ENCODE data around the gene SRPRB. TPM values are rescaled to one million over a fixed set of nuclear protein-coding genes. Genes with fewer than 3 reads are reported as not detected.

The SRPRB gene
- total RNA-seq, 1 donor from 2014 or later = 111 TPM

DNA sequence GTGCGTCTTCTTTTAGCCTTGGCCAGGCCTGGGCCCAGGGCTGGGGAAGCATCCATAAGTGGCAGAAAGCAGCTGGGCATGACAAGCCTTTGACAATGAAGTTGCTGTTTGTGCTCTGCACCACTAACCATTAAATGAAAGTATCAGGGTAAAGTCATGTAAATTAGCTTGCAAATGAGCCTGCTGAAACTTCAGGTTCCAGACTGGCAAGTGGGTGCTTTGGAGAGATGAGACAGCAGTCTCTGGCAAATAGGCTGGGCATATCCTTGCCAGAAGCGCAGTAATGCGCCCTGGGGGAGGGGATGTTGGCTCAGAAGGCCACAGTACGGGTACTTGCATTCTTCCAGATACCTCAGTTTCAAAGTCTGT, 49.4 kb downstream of the SRPRB start:
- H3K27me3 ChIP-seq (ENCODE audit: control insufficient read depth, insufficient read depth, low read length) = no peaks in the 10 kb centered on the region
- H3K4me3 ChIP-seq (ENCODE audit: low read depth, low read length) = no peak overlapping the region
- H3K36me3 ChIP-seq (ENCODE audit: control insufficient read depth, insufficient read depth, low read length) = no peaks in the 10 kb centered on the region
- TF ChIP-seq, protein P1, sequence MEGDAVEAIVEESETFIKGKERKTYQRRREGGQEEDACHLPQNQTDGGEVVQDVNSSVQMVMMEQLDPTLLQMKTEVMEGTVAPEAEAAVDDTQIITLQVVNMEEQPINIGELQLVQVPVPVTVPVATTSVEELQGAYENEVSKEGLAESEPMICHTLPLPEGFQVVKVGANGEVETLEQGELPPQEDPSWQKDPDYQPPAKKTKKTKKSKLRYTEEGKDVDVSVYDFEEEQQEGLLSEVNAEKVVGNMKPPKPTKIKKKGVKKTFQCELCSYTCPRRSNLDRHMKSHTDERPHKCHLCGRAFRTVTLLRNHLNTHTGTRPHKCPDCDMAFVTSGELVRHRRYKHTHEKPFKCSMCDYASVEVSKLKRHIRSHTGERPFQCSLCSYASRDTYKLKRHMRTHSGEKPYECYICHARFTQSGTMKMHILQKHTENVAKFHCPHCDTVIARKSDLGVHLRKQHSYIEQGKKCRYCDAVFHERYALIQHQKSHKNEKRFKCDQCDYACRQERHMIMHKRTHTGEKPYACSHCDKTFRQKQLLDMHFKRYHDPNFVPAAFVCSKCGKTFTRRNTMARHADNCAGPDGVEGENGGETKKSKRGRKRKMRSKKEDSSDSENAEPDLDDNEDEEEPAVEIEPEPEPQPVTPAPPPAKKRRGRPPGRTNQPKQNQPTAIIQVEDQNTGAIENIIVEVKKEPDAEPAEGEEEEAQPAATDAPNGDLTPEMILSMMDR (IDR thresholded peaks at IDR 0.05; ENCODE audit: insufficient read depth, low read length, severe bottlenecking) = no peak
- FAIRE-seq (no peak), DNase-seq (ENCODE audit: low read depth) (no peak)

DNA sequence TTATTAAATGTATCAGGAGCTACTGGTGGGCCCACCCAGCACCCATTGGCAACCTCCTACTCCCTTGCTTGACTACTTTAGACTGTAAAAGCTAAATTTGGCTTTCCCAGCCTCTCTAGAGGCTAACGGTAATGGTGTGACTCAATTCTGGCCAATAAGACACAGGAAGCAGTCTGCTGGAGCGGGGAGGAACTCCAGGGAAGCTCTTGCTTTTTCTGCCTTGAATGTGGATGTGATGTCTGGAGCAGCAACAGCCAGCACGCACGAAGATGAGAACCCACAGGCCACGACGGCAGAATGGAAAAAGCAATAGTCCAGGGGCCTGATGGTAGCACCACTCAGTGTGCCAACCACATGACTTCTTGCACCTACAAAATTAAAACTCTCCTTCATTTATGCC, 50.2 kb downstream of the SRPRB start:
- DNase-seq (ENCODE audit: low read depth) = no peak
- TF ChIP-seq, protein P1 (IDR thresholded peaks at IDR 0.05; ENCODE audit: insufficient read depth, low read length, severe bottlenecking) = no peak
- Histone ChIP-seq H3K4me3 (ENCODE audit: low read depth, low read length) (no peak overlapping the region), H3K36me3 (ENCODE audit: control insufficient read depth, insufficient read depth, low read length) (no peaks in the 10 kb centered on the region), H3K27me3 (ENCODE audit: control insufficient read depth, insufficient read depth, low read length) (no peaks in the 10 kb centered on the region)
- no peak for FAIRE-seq

DNA sequence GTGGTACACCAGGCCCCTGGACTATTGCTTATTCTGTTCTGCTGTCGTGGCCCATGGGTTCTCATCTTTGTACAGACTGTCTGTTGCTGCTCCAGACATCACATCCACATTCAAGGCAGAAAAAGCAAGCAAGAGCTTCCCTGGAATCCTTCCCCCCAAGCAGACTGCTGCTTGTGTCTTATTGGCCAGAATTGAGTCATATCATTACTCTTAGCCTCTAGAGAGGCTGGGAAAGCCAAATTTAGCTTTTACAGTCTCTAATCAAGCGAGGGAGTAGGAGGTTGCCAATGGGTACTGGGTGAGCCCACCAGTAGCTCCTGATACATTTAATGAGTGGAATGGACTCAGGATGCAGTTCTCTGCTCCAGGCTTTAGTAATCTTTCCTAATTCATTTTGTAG, 50.7 kb downstream of the SRPRB start:
- no peak for DNase-seq (ENCODE audit: low read depth)

DNA sequence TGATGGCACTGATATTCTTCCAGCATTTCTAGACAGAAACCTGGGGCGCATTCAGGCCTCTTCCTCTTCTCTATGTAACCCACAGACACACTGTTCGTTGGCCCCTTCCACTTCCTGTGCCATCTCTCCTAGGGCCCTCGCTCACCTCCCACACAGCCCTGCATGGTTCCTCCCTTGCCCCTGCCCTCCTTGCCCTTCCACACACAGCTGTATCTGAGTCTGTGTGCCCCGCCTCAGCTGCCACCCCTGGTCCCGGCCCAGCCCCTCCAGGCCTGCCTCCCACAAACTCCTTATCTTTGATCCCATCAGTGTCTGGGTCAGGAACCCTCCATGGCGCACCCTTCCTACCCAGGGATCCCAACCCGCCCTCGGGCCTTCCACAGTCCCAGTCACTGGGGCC, 52.2 kb downstream of the SRPRB start:
- Histone ChIP-seq H3K36me3 (ENCODE audit: control insufficient read depth, insufficient read depth, low read length) (no peaks in the 10 kb centered on the region), H3K4me3 (ENCODE audit: low read depth, low read length) (no peak overlapping the region), H3K27me3 (ENCODE audit: control insufficient read depth, insufficient read depth, low read length) (peaks cover 2% of the 10 kb centered on the region)
- no peak for FAIRE-seq
- no peak for DNase-seq (ENCODE audit: low read depth)
- TF ChIP-seq, protein P1 (IDR thresholded peaks at IDR 0.05; ENCODE audit: insufficient read depth, low read length, severe bottlenecking) = no peak

More for the DNA sequence above, 50.7 kb downstream of the SRPRB start:
- TF ChIP-seq, protein P1 (IDR thresholded peaks at IDR 0.05; ENCODE audit: insufficient read depth, low read length, severe bottlenecking) = no peak
- Histone ChIP-seq H3K36me3 (ENCODE audit: control insufficient read depth, insufficient read depth, low read length) (no peaks in the 10 kb centered on the region), H3K27me3 (ENCODE audit: control insufficient read depth, insufficient read depth, low read length) (no peaks in the 10 kb centered on the region), H3K4me3 (ENCODE audit: low read depth, low read length) (no peak overlapping the region)
- FAIRE-seq = no peak

DNA sequence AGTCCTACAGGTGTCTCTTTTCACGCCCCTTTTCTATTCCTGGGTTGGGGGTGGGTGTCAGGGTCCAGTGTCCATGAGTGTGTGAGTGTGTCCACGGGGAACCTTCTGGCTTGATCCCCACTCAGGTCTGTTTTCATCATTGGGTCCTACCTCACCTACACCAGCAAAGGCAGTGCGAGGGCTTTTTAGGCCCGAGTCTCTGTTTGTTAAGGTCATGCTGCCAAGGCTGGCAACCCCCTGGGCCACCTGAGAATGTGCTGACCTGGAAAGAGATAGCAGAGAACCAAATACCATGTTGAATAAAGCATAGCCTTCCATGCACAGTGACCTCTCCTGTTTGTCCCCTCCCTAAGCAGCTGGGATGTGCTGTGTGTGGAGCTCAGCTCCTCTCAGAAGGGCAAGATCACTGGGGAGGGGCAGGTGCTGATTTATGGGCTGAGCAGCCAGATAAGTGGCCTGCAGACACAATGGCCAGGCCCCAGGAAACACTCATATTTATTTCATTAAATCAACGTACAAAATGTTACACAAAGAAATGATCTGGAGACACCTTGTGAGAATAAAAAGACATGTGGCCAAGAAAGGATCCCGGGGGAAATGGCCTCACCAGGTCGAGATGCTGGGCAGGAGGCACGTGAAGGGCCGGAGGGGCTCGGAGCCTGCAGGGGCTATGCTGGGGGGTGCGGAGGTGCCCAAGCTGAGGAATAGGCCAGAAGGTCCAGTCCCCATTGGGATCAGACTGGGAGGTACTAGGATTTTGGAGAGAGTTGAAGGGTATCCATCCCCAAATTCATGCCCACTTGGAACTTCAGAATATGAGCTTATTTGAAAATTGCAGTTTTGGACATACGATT, 54.0 kb downstream of the SRPRB start:
- TF ChIP-seq, protein P1 (IDR thresholded peaks at IDR 0.05; ENCODE audit: insufficient read depth, low read length, severe bottlenecking) = no peak
- Histone ChIP-seq H3K4me3 (ENCODE audit: low read depth, low read length) (no peak overlapping the region), H3K27me3 (ENCODE audit: control insufficient read depth, insufficient read depth, low read length) (peaks cover 2% of the 10 kb centered on the region), H3K36me3 (ENCODE audit: control insufficient read depth, insufficient read depth, low read length) (no peaks in the 10 kb centered on the region)
- DNase-seq (ENCODE audit: low read depth) = no peak
- FAIRE-seq = peak; percentile 52

DNA sequence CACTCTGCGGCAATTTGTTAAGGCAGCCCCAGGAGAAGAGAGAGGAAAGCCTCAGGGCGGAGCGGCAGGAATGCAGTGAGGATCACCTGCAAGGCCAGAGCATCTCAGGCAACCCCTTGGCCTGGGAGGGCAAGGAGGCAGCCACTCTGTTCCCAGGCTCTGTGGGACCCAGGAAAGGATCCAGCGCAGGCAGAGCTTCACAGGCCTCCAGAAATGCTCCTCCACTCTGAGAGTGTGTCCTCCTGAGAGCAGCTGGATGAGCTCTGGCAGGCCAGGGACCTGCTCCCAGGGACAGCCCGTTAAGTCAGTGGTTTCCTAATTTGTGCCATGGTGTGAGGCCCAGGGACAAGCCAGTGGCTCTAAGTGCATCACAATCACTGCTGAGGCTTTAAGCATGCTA, 54.9 kb downstream of the SRPRB start:
- no peak for FAIRE-seq
- TF ChIP-seq, protein P1 (IDR thresholded peaks at IDR 0.05; ENCODE audit: insufficient read depth, low read length, severe bottlenecking) = no peak
- Histone ChIP-seq H3K36me3 (ENCODE audit: control insufficient read depth, insufficient read depth, low read length) (no peaks in the 10 kb centered on the region), H3K27me3 (ENCODE audit: control insufficient read depth, insufficient read depth, low read length) (peaks cover 2% of the 10 kb centered on the region), H3K4me3 (ENCODE audit: low read depth, low read length) (no peak overlapping the region)
- no peak for DNase-seq (ENCODE audit: low read depth)

Measured in bronchial epithelial cell (primary cell).